ENCODE measurements around the gene KRR1. TPM values are rescaled to one million over a fixed set of nuclear protein-coding genes. Genes with fewer than 3 reads are reported as not detected.

KRR1 gene
- total RNA-seq, 1 donor from 2014 or later: 56.9 TPM

DNA sequence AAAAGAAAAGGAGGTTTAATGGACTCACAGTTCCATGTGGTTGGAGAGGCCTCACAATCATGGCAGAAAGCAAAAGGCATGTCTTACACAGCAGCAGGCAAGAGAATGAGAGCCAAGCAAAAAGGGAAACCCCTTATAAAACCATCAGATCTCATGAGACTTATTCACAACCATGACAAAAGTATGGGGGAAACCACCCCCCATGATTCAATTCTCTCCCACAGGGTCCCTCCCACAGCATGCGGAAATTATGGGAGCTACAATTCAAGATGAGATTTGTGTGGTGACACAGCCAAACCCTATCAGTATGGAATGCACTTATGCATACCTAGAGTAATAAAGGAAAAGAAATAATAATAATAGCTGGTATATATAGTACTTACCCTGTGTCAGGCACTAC, 35.3 kb downstream of the KRR1 start:
- TF ChIP-seq, protein P1, sequence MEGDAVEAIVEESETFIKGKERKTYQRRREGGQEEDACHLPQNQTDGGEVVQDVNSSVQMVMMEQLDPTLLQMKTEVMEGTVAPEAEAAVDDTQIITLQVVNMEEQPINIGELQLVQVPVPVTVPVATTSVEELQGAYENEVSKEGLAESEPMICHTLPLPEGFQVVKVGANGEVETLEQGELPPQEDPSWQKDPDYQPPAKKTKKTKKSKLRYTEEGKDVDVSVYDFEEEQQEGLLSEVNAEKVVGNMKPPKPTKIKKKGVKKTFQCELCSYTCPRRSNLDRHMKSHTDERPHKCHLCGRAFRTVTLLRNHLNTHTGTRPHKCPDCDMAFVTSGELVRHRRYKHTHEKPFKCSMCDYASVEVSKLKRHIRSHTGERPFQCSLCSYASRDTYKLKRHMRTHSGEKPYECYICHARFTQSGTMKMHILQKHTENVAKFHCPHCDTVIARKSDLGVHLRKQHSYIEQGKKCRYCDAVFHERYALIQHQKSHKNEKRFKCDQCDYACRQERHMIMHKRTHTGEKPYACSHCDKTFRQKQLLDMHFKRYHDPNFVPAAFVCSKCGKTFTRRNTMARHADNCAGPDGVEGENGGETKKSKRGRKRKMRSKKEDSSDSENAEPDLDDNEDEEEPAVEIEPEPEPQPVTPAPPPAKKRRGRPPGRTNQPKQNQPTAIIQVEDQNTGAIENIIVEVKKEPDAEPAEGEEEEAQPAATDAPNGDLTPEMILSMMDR (IDR thresholded peaks at IDR 0.05; ENCODE audit: insufficient read depth, low read depth, low read length): no peak
- TF ChIP-seq EZH2 (IDR thresholded peaks at IDR 0.05; ENCODE audit: insufficient read depth, low read length): no peak
- Mint-ChIP-seq H3K9me3 (ENCODE audit: unreplicated experiment) (no peaks in the 10 kb centered on the region), H3K27me3 (ENCODE audit: low read depth, unreplicated experiment) (no peaks in the 10 kb centered on the region), H3K27ac (ENCODE audit: unreplicated experiment) (no peak overlapping the region), H3K36me3 (ENCODE audit: low read depth, unreplicated experiment) (no peaks in the 10 kb centered on the region), H3K4me1 (ENCODE audit: low read depth, unreplicated experiment) (peaks cover 13% of the 10 kb centered on the region), H3K4me3 (ENCODE audit: unreplicated experiment) (no peak overlapping the region)
- Histone ChIP-seq H4K20me1 (ENCODE audit: insufficient read depth, low read length) (no peaks in the 10 kb centered on the region), H3K4me1 (ENCODE audit: insufficient read depth, low read length) (peaks cover 7% of the 10 kb centered on the region), H3K27ac (ENCODE audit: low read depth, low read length) (no peak overlapping the region), H3K79me2 (ENCODE audit: insufficient read depth, low read length) (peaks cover 3% of the 10 kb centered on the region), H3K4me3 (ENCODE audit: insufficient read depth, low read depth, low read length) (no peak overlapping the region), H3K4me2 (ENCODE audit: low read length) (no peak overlapping the region), H3K36me3 (ENCODE audit: insufficient read depth, low read length) (no peaks in the 10 kb centered on the region), H3K27me3 (ENCODE audit: insufficient read depth, low read length) (no peaks in the 10 kb centered on the region), H2AFZ (ENCODE audit: low read depth, low read length) (no peak overlapping the region), H3K9me3 (ENCODE audit: insufficient read depth, low read depth, low read length) (no peaks in the 10 kb centered on the region), H3K9ac (ENCODE audit: low read length) (no peak overlapping the region)
- FAIRE-seq (no peak), DNase-seq (ENCODE audit: low read depth) (no peak)

- no peak for FAIRE-seq
- Histone ChIP-seq H3K9ac (ENCODE audit: low read length) (no peak overlapping the region), H3K4me1 (ENCODE audit: insufficient read depth, low read length) (no peaks in the 10 kb centered on the region), H3K79me2 (ENCODE audit: insufficient read depth, low read length) (no peaks in the 10 kb centered on the region), H2AFZ (ENCODE audit: low read depth, low read length) (no peak overlapping the region), H3K4me2 (ENCODE audit: low read length) (no peak overlapping the region), H4K20me1 (ENCODE audit: insufficient read depth, low read length) (no peaks in the 10 kb centered on the region), H3K36me3 (ENCODE audit: insufficient read depth, low read length) (no peaks in the 10 kb centered on the region), H3K4me3 (ENCODE audit: insufficient read depth, low read depth, low read length) (no peak overlapping the region), H3K27me3 (ENCODE audit: insufficient read depth, low read length) (no peaks in the 10 kb centered on the region), H3K27ac (ENCODE audit: low read depth, low read length) (no peak overlapping the region), H3K9me3 (ENCODE audit: insufficient read depth, low read depth, low read length) (no peaks in the 10 kb centered on the region)
- H3K36me3 Mint-ChIP-seq (ENCODE audit: low read depth, unreplicated experiment): no peaks in the 10 kb centered on the region
- peaks cover 3% of the 10 kb centered on the region for H3K4me1 Mint-ChIP-seq (ENCODE audit: low read depth, unreplicated experiment)
- H3K4me3 Mint-ChIP-seq (ENCODE audit: unreplicated experiment): no peak overlapping the region
- H3K9me3 Mint-ChIP-seq (ENCODE audit: unreplicated experiment): peaks cover 3% of the 10 kb centered on the region
- TF ChIP-seq, protein P1 (IDR thresholded peaks at IDR 0.05; ENCODE audit: insufficient read depth, low read depth, low read length): no peak
- no peak for TF ChIP-seq EZH2 (IDR thresholded peaks at IDR 0.05; ENCODE audit: insufficient read depth, low read length)
- no peak for DNase-seq (ENCODE audit: low read depth)
- H3K27me3 Mint-ChIP-seq (ENCODE audit: low read depth, unreplicated experiment): no peaks in the 10 kb centered on the region
- no peak overlapping the region for H3K27ac Mint-ChIP-seq (ENCODE audit: unreplicated experiment)
Measured at GRCh38 chr12:75474116-75474515, 37.3 kb downstream of the KRR1 start.

DNA sequence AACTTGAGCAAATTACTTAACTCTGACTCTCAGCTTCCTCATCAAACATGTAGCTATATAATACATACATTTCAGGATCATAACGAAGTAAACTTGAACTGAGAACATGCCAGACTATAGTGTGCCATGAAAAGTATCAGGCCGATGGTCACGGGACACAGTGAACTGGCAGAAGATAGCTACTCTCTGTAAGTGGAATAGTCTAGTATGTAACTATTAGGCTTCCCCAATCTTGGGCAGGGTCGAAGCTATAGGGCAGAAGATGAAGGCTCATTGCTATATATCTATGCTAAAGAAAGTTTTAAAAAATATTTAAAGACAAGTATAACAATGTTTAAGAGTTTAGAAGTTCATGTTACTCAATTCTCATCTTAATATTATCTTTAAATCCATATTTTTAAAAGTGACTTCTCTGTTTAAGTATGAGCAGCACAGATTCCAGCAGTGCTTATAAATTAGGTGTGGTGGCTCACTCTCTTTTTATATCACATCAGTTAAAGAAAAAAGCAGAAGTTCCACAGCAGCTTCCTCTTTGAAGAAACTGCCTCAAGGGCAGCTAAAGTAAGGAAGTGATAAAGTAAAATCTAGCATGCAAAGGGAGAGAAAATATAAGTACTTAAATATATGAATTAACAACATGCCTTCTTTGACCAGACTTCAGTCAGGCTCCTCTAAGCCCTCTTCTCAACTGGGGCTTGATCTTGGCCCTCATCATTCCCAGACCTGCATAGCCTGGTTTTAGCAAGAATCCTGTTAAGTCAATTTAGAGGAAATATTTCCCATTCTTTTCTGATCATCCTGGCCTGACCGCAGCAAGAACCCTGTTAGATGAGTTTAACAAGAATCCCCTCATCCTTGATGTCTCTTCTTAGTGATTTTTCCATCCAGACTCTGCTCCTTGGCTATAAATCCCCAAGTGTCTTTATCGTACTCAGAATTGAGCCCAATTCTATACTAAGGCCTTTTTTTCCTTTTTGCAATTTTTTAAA, 39.2 kb downstream of the KRR1 start:
- TF ChIP-seq, protein P1 (IDR thresholded peaks at IDR 0.05; ENCODE audit: insufficient read depth, low read depth, low read length): no peak
- TF ChIP-seq EZH2 (IDR thresholded peaks at IDR 0.05; ENCODE audit: insufficient read depth, low read length): no peak
- peaks cover 3% of the 10 kb centered on the region for H3K4me1 Mint-ChIP-seq (ENCODE audit: low read depth, unreplicated experiment)
- H3K4me3 Mint-ChIP-seq (ENCODE audit: unreplicated experiment): no peak overlapping the region
- no peak overlapping the region for H3K9ac ChIP-seq (ENCODE audit: low read length)
- H3K4me2 ChIP-seq (ENCODE audit: low read length): no peak overlapping the region
- H3K27me3 Mint-ChIP-seq (ENCODE audit: low read depth, unreplicated experiment): no peaks in the 10 kb centered on the region
- no peak for FAIRE-seq
- H3K4me1 ChIP-seq (ENCODE audit: insufficient read depth, low read length): no peaks in the 10 kb centered on the region
- H3K9me3 Mint-ChIP-seq (ENCODE audit: unreplicated experiment): peaks cover 3% of the 10 kb centered on the region
- no peak overlapping the region for H3K4me3 ChIP-seq (ENCODE audit: insufficient read depth, low read depth, low read length)
- no peak overlapping the region for H3K27ac ChIP-seq (ENCODE audit: low read depth, low read length)
- H3K36me3 Mint-ChIP-seq (ENCODE audit: low read depth, unreplicated experiment): no peaks in the 10 kb centered on the region
- no peak for DNase-seq (ENCODE audit: low read depth)
- H3K27ac Mint-ChIP-seq (ENCODE audit: unreplicated experiment): no peak overlapping the region
- H2AFZ ChIP-seq (ENCODE audit: low read depth, low read length): no peak overlapping the region
- no peaks in the 10 kb centered on the region for H3K9me3 ChIP-seq (ENCODE audit: insufficient read depth, low read depth, low read length)
- no peaks in the 10 kb centered on the region for H3K36me3 ChIP-seq (ENCODE audit: insufficient read depth, low read length)
- H3K79me2 ChIP-seq (ENCODE audit: insufficient read depth, low read length): no peaks in the 10 kb centered on the region
- no peaks in the 10 kb centered on the region for H4K20me1 ChIP-seq (ENCODE audit: insufficient read depth, low read length)
- H3K27me3 ChIP-seq (ENCODE audit: insufficient read depth, low read length): no peaks in the 10 kb centered on the region
